NCI-H526 (cell line): ENCODE results near the gene KRT6A.
A peak's percentile ranks its signal among the peaks of the same experiment; 100 is the strongest.

Experiments
- DNase-seq, 2 experiments: peaks; one replicate each; lab custom pipeline; 2025; lab: John Stamatoyannopoulos, UW

The KRT6A gene

DNA sequence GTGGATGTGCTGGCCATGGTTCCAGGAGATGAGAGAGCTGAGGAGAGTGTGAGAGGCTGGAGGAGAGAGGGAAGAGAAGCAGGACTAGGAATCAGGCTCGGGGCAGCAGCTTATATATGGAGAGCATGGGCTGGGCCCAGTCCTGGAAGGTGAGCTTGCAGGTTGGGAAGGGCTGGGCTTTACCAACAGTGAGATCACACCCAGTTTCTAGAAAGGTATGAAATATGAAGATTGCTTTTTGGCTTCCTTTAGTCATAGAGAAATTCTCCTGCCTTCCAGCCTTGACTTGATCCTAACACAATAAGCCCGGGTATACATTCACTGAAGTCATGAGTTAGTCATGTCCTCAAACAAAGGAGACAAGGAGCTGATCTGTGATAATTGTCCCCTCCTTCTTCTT lies at the start of gene KRT6A:
Gene KRT6A (minus strand): TSS at position 86 of the 400 bp plus-strand sequence. CDS start 69 bp downstream, at position 17.
- DNase-seq: no peak

DNA sequence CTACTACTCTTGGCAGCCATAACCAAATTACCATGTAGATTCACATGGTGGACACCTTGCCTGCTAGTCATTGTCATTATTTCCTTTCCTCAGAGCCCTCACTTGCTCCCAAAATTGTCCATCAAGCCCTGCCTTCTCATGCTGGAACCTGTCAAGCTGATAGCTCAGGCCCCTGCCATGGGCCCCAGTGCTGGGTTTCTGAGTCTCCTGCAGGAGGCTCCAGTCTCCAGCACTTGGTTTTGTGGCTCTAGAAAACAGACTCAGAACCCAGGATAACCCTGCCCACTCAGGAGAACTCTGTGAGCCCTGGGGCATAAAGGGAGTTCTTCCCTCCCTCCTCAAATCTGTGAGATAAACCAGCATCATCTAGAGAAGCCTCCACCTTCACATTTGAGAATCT lies 49.1 kb upstream of the KRT6A start:
- no peak for DNase-seq

DNA sequence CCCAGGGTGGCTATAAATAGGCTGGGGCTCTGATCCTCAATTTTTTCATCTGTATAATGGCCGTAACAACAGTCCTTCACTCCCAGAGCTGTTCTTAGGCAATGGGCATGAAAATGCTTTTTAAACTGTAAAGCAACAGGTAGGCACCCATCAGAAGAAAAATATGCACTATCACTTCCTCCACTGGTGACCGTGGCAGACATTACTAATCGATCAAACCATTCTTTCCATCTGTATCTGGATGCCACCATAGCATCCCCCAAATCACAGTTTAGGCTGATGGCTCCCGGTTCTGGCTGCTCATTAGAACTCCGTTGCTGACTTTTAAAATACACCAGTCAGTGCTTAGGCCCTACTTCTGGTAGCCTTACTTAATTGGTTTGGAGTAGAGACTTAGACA lies 48.7 kb upstream of the KRT6A start:
- no peak for DNase-seq

DNA sequence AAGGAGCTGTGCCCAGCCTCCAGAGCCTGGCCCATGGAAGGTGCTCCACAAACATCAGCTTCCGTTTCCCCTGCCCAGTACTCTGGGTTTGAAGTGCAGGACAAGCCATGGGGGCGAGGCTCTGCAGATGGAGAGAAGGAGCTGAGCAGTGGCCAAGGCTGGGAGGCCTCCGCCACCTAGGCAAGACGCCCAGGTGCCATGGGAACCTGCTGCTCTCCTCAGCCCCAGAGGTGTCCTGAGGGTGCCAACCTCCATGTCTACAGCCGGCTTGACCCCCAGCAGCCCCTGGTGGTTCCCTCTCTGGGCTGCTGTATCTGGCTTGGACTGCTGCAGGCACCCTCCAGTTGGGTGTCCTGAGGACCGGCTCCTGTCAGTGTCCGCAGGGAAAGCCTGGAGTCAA lies 47.5 kb upstream of the KRT6A start:
- DNase-seq: no peak

DNA sequence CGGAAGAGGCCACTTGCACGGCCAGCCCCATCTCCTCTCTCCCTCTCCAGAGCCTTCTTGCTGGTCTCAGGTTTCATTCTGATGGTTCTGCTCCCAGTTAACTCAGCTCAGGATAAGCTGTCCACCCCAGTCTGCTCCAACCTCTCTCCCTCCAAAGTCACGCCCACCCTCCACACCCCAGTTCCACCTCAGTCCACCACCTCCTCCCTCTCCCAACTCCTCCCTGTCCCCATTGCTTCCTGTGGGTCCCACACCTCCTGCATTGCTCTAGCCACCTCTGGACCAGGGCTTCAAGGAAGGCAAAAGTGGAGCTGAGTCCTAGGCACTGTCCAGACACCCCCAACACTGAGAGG lies 46.7 kb upstream of the KRT6A start:
- no peak for DNase-seq

DNA sequence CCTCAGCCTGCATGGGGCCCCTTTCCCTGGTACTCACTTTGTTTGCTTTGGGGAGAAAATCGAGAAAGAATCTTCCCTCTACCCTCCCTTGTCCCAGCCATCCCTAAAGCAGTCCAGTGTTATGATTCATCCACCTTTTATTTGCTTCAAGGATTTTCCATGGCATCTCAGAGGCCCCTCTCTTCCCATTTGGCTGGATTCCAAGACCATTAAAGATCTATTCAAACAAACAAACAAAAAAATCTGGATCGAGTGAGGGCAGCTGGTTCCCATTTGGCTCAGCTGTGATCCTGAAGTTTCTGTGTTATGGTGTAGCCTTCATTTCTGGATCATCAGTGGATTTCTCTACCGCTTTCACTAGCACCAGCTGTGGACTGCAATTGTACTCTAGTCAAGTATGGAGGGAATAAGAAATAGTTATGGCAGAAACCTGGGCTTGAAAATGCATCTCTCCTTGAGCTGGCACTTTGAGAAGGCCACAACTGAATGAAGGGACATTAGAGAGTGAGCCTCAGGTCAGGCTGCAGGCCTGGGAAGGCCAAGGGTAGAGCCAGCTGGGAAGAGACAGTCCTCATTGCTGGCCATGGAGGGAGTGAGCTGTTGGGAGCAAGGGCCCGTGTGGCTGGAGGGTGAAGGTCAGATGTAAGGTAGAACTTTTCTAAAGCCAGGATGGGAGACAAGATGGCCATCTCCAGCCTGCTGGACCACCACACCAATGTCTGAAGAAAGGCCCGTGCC lies 46.2 kb upstream of the KRT6A start:
- DNase-seq: no peak

DNA sequence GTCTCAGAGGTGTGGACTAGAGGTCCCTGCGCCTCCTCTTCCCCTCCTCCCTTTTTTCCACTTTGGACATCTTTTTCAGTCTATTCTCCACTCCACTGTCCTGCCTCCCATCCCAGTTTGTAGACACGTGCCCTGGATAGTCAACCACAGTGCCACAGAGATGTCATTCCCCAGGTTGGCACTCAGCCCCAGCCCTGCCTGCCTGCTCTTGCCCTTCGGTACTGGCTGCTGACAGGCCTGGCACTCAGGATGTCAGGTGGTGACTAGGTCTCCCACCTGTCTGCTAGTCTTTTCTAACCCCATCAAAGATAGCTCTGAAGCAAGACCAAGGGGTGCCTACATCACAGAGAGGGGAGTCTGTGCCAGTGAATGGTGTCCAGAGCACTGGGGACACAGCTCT lies 44.0 kb upstream of the KRT6A start:
- no peak for DNase-seq

DNA sequence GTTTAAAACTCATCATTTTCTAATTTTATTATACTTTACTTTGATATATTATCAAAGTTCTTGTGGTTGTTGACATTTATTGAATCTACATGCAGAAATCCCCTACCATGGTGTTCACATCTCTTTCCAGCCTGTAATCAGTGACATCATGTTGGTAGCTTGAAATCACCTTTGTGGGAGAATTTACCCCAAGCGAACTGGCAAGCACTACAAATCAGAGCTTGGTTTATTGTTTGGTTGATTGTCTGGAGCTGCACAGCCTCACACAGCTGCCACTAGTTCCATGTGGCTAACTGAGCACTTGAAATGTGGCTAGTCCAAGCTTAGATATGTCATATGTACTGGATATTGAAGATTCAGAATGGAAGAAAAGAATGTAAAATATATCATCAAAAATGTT lies 42.5 kb upstream of the KRT6A start:
- no peak for DNase-seq

DNA sequence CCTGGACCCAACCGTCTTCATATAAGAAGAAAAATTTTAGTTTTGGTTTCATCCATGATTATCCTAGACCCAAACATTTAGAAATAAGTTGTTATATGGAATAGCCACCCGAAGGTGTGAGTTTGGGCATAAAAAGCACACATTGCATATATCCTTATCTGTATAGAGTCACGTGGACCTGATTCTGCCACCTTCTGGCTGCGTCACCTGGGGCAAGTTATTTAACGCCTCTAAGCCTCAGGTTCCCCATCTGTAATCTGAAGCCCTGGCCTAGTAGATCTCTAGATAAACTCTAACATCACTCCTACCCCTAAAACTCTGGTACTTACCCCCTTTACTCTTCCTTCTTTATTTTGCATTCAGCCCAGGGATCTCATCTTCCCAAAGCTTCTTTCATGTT lies 41.4 kb upstream of the KRT6A start:
- DNase-seq: no peak

DNA sequence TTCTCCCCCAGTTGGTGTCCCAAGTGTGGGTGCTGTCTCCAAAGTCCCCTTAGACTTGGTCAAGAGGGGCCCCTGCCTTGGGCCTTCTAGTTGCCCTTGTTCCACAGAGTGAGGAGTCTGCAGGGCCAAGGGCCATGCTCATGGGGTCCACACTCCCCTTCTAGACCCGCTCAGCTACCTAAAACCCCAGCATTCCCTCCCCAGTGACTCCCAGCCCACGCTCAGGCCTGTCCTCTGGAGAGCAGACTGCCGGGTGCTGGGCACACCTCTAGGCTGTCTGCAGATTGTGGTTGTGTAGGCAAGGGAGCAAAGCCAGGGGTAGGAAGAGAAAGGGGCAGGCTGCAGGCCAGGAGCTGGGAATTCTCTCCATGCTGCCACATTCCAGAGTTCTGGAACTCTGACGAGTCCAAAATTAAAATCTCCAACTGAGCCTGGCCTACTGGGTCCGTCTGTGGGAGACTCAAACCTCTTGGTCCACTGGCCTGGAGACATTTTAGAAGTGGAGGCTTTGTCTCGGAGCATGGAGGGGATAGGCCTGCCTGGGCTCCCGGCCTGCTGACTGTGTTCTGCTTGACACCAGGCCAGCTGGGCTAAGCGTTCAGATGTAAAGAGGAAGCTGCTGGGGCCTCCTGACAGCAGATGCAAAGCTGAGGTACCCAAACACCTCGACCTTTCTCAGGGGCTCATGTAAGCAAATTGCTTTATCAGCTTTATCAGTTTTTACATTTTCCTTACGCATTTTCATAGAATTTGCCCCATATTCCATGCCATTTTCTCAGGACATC lies 40.8 kb upstream of the KRT6A start:
- no peak for DNase-seq

DNA sequence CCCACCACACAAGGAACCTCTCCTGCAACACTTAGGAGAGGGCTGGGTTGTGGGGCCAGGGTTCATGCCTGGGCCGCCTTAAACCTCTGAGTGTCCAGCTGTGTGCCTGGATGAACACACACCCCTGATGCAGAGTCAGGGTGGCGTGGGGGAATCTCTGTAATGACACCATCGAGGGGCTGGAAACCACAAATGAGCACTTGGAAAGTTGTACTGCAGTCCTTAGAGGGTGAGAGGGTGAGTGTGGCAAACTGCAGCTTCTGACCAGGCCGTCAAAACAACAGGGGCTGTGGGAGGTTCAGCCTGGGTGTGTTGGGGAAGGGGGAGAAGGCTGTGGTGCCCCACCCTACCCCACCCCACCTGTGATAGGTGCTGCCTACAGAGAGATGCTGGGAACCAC lies 39.6 kb upstream of the KRT6A start:
- no peak for DNase-seq

DNA sequence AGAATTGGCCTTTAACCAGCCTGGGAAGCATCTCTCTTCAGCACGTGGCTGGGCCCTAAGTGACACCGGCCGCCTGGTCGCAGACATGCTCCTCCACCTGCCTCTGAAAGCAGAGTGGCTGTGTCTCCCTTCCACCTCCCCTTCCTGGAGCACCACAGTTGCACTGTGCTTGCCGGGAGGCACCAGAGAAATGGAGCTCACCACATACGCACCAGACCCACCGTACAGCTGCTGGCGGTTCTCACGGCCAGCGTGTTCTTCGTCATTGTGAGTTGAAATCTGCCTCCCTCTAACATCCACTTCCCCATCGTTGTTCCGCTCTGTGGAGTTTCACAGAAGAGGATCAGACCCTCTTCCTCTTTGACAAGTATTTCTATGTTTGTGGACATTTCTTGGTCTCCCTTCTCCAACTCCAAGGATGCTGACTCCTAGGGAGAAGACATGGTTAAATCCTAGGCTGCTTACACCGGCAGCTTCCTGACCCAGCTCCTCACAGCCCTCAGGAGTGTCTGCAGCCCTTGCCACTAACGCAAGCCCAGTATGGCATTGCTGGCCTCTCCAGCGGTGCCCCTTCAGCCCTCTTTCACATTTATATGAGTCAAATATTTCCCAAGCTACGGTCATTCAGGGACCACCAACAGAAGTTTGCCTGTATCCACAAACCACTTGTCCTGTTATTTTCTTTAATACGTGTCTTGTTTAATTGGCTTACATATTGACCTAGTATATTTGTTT lies 38.7 kb upstream of the KRT6A start:
- DNase-seq: no peak

DNA sequence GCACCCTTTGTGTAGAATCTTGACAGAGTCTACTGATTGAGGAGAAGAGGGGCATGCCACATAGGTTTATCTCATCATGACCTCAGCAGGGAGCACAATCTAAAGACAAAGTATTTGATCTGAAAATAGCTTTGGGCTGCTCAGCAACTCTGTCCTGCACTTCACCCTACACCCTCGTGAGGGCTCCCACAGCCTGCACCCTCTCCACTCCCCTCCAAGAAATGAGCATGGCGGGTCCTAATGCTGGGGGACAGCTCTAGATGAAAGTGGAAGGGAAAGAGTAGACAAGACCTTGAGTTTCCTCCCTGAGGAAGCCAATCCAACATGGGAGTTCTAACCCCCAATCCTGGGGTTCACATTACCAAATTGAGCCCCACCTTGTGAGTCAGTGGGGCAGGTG lies 37.8 kb upstream of the KRT6A start:
- no peak for DNase-seq

DNA sequence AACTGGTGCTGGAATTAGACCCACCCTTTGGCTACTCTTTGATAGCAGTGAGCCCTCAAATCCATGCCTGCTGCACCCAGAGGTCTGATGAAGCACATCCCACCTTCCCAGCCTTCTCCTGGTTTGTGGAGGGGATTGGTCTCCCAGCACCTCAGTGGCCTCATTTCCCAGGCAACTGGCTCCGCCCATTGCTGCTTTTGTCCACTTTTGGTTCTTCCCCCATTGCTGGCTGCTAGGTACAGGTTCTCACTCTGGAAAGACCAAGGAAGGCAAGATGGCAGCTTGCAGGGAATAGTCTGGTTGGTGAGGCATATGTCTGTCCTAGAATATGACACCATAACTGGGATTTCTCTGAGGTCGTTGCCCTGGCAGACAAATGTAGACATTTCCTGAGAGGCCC lies 37.3 kb upstream of the KRT6A start:
- no peak for DNase-seq

DNA sequence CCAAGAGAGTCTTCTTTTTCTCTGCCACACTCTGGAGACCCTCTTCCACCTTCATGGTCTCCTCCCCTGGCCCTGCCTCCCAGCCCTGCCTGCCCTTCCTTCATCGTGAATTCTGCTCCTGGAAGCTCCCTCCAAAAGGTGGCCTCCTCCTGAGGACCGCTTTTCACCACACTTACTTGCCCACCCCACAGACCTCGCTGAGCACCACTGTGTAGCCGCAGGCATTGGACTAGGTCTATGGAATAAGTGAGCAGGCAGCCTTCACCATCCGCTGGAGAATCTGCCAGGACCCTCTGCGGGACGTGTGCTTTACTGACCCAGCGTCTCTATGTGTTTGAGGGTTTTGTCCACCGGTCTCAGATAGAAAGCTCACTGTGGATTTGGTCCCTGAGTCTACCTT lies 36.8 kb upstream of the KRT6A start:
- DNase-seq: no peak

DNA sequence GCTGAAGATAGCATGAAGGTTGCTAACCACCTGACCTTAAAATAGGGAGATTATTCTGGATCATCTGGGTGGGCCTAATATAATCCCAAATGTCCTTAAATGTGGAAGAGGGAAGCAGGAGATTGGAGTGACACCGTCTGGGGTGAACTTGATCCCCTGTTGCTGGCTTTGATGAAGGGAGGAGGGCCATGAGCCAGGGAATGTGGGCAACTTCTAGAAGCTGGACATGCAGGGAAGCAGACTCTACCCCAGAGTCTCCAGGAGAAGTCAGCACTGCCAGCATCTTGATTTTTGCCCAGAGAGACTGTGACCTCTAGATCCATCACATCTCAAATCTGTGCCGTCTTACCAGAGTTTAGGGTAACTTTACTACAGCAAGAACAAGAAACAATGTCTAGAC lies 36.4 kb upstream of the KRT6A start:
- no peak for DNase-seq

DNA sequence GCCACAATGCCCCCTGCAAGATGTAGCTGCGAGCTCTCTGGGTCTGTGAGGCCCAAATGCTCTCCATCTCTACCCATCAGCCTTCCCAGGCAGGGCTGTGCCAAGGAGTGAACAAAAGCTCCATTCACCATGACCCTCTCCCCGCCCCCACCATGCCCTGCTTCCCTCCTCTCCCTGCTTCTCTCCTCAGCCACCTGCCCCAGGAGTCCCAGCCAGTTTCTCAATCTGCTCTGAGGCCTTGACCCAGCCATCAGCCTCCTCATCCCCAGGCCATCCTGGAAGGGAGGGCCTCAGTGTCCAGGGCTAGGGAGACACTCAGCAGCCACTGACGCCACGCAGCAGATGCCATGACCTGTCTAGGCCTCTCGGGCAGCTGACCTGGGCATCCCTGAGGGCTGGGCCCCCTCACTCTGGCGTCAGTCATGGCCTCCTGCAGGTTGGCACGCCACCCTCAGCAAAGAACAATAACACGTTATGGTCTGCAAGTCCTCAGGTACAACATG lies 35.6 kb upstream of the KRT6A start:
- peak in 1 of 2 experiments; percentile 34 for DNase-seq

DNA sequence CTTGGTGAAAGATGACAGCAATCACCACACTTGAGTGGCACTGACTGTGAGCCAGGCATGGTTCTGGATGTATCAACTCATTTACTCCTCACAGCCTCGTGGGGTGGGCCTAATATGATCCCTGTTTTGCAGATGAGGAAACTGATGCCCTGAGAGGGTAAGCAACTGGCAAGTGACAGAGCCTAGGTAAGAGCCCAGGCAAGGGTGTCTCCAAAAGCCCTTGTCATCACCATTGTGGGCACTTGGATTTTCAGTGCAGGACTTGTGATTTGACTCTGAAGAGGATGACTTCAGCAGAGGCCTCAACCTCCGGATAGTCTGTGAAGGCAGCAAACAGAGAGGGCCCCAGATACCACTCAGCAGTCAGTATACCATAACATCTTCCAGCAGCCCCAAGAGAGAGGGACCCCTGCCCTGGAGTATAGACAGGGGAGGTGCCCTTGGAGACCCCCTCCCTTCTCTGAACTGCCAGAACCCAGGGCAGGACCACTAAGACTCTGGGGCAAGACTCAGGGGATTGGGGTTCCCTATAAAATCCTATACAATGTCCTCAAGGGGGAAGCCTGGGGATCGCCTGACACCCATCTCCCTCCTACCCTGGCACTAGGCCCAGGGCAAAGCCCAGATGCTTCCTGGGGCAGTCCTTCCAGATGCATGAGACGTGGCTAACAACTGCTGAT lies 34.2 kb upstream of the KRT6A start:
- no peak for DNase-seq

DNA sequence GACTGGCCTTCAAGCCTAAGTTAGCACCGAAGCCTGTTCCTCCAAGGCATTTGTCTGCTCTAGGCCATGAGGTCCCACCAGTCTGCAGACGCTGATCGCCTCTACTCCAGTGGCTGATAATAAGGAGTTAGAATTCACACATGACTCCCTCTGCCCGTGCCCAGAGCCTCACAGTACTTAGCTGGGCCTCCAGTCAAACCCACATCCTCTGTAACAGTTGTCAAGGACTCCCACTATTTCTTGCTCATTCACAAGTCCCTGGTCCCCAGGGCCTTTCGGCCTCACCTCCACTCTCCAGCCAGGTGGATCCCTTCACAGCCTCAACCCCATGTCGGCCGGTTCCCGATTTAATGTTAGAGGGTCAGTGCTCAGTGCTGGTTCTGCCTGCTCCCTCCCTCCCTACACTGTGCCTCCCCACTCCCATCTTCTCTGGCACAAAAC lies 33.5 kb upstream of the KRT6A start:
- no peak for DNase-seq

DNA sequence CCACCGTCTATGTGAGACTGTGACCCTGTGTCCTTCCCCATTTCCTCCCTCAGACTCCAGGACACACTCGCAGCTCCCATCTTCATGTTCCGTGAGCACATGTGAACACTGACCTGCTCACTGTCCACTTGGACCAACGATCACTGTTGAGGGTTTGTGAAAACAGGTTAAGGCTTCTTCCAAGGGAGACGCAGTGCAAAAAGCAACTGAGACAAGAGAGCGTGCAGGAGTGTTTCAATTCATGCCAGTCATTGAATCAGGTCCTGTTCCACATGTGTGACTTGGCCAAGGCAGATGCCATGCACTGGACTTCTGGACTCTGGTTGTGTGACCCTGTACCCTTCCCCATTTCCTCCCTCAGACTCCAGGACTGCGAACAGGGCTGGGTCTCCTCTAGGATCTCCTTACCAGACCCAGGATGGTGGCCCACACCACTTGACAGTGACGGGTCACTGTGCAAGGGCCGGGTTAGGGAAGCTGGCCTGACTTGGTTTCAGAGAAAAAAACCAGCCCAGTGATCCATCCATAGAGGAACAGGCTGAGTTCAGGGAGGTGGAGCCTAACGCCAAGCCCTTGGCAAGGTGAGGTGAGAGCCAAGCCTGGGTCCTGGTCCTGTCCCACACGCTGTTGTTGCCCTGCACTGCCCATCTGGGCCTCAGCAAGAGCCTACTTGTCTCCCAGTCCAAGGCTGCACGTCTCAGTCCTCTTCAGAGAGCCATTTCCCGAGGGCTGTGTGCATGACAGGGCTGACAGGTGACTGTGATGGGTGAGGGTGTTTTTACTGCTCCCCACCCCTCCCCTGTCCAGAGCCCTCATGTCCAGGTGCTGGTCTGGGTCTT lies 32.8 kb upstream of the KRT6A start:
- DNase-seq: no peak

DNA sequence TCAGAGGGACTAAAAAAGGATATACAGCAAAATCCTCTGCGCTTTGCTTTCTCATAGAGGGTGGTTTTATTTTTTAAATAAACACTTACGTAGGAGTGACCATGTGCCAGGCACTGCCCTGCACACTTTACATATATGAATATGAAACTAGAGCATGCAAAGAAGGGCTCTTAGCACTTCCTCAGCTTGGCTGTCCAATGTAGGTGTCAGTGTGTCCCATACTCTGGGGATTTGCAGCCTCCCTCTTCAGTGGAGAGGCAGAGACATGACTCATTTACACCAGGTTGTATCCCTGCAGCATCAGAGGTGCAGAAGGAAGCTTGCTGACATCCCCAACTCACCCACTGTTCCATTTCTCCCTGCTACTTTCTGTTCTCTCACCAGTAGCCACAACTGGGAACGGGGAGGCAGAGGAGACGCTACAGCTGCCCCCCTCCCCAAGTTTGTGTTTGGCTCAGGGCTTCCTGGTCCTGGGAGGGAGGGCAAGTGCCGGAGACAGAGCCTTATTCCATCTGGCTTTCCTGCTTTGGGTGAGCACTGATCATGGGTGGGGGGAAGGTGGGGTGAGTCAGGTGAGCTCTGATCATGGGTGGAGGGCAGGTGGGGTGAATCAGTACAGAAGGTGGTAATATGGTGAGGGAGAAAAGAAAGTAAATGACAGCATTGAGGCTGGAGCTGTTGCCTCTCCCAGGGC lies 32.0 kb upstream of the KRT6A start:
- peak; percentile 62 to 80 for DNase-seq
